GM10266 (cell line): ENCODE data around the gene PLSCR5.

Source experiments
- DNase-seq: peaks from one replicate; pipeline ENCODE4 v3.0.0; 2012; ENCODE audit errors: extremely low spot score
- CTCF ChIP-seq: IDR thresholded peaks from 2 replicates; pipeline ENCODE4 v1.5.1; 2012; ENCODE audit warnings: mild to moderate bottlenecking, low read depth; ENCODE audit not compliant: control insufficient read depth, insufficient read depth; ENCODE audit errors: missing control alignments

Gene PLSCR5

GRCh38 chr3:146546366-146546965 lies 58.7 kb downstream of the PLSCR5 start:
- TF ChIP-seq CTCF = no peak

GRCh38 chr3:146544929-146545528 lies 60.1 kb downstream of the PLSCR5 start:
- no peak for DNase-seq
- TF ChIP-seq CTCF = no peak

More at GRCh38 chr3:146546366-146546965, 58.7 kb downstream of the PLSCR5 start:
- DNase-seq = no peak

- no peak for TF ChIP-seq CTCF
Measured at GRCh38 chr3:146544002-146544928, 60.9 kb downstream of the PLSCR5 start, which contains the start of gene PLSCR1. Gene PLSCR1, minus strand, starts transcription at chr3:146544607. Its CDS starts 8,055 bp downstream, at chr3:146536552.

GRCh38 chr3:146543461-146544001 lies 61.6 kb downstream of the PLSCR5 start:
- no peak for TF ChIP-seq CTCF

More at GRCh38 chr3:146544002-146544928, 60.9 kb downstream of the PLSCR5 start, which contains the start of gene PLSCR1:
- DNase-seq = peak; percentile 81

GRCh38 chr3:146542978-146543377 lies 62.2 kb downstream of the PLSCR5 start:
- no peak for DNase-seq
- no peak for TF ChIP-seq CTCF

More at GRCh38 chr3:146543461-146544001, 61.6 kb downstream of the PLSCR5 start:
- DNase-seq = no peak

GRCh38 chr3:146542179-146542578 lies 63.0 kb downstream of the PLSCR5 start:
- no peak for TF ChIP-seq CTCF
- DNase-seq = no peak
